B cell (primary cell): Measurements from ENCODE around the gene POMGNT1. TPM values are rescaled to one million over a fixed set of nuclear protein-coding genes. Genes with fewer than 3 reads are reported as not detected.

Source experiments
- ATAC-seq: fragments of 200-7000 bp; cut with Tn5 transposase; one replicate; pipeline ENCODE4 v1.10.0; 2021; ENCODE audit warnings: low read depth, mild to moderate bottlenecking, moderate number of reproducible peaks, moderate library complexity
- CTCF ChIA-PET: fragments of 350-600 bp; sonication (Branson Sonifier 250); formaldehyde crosslinking; loops from one replicate; lab custom pipeline; 2021; ENCODE audit warnings: antibody characterized with exemption, inconsistent platforms; lab: Charles Lee
- POLR2A ChIA-PET: fragments of 350-600 bp; sonication (Branson Sonifier 250); formaldehyde crosslinking; loops from one replicate; lab custom pipeline; 2021; ENCODE audit warnings: antibody characterized with exemption; lab: Charles Lee
- DNase-seq: peaks from one replicate; pipeline ENCODE4 v3.0.0; 2013
- H2AFZ ChIP-seq: 2 replicates; pipeline ENCODE4 v1.6.1; 2012; ENCODE audit warnings: mild to moderate bottlenecking, low read depth, low read length; ENCODE audit not compliant: insufficient read depth, poor library complexity, severe bottlenecking
- H3K27ac ChIP-seq, 2 donors: 1 replicate in 1 of 2; 2 replicates in 1 of 2; pipeline ENCODE4 v1.5.1; 2012 to 2013; ENCODE audit warnings: low read length in 2 of 2, mild to moderate bottlenecking in 2 of 2, moderate library complexity in 1 of 2
- H3K27me3 ChIP-seq, 4 experiments: fragments of 200-600 bp in 1 of 4; sonication (generic) in 1 of 4; replicated peaks in 1 of 4; 1 replicate in 2 of 4; 2 replicates in 2 of 4; pipeline versions ENCODE4 v1.6.1 to v1.7.0; 2013 to 2016; ENCODE audit warnings: low read length in 3 of 4, mild to moderate bottlenecking in 2 of 4, mixed read lengths in 1 of 4, moderate library complexity in 1 of 4; ENCODE audit not compliant: insufficient read depth in 4 of 4, control insufficient read depth in 3 of 4; ENCODE audit errors: control extremely low read depth in 1 of 4
- H3K36me3 ChIP-seq, 2 experiments: replicated peaks in 1 of 2; 1 replicate in 1 of 2; 2 replicates in 1 of 2; pipeline versions ENCODE4 v1.6.1 to v1.7.1; 2013; ENCODE audit warnings: low read length in 1 of 2; ENCODE audit not compliant: insufficient read depth in 2 of 2, control insufficient read depth in 1 of 2; ENCODE audit errors: control extremely low read depth in 1 of 2, extremely low read depth in 1 of 2
- H3K4me1 ChIP-seq, 2 donors: fragments of 200-600 bp in 1 of 2; sonication (generic) in 1 of 2; 1 replicate in 1 of 2; 2 replicates in 1 of 2; pipeline versions ENCODE4 v1.5.1 to v1.6.1; 2013 to 2017; ENCODE audit warnings: low read length in 2 of 2; ENCODE audit not compliant: control insufficient read depth in 2 of 2, insufficient read depth in 2 of 2
- H3K4me2 ChIP-seq: replicated peaks from 2 replicates; pipeline ENCODE3; 2012; ENCODE audit warnings: mild to moderate bottlenecking, low read depth, low read length; ENCODE audit not compliant: poor library complexity, severe bottlenecking
- H3K4me3 ChIP-seq, 5 experiments: fragments of 200-600 bp in 1 of 5; sonication (generic) in 1 of 5; 1 replicate in 3 of 5; 2 replicates in 2 of 5; pipeline versions ENCODE4 v1.5.1 to v1.7.0; 2011 to 2016; ENCODE audit warnings: low read length in 4 of 5, mild to moderate bottlenecking in 4 of 5, low read depth in 2 of 5, control low read depth in 1 of 5, moderate library complexity in 1 of 5; ENCODE audit not compliant: insufficient read depth in 1 of 5; ENCODE audit errors: control extremely low read depth in 1 of 5, extremely low read depth in 1 of 5
- H3K79me2 ChIP-seq: fragments of 200-600 bp; sonication (generic); one replicate; pipeline ENCODE4 v1.6.0; 2016; ENCODE audit warnings: low read length; ENCODE audit not compliant: control insufficient read depth, insufficient read depth
- H3K9ac ChIP-seq: fragments of 200-600 bp; sonication (generic); 2 replicates; pipeline ENCODE4 v1.6.1; 2017; ENCODE audit warnings: mild to moderate bottlenecking, low read length, moderate library complexity
- H3K9me3 ChIP-seq, 3 donors: one replicate each; pipeline versions ENCODE4 v1.6.1 to v1.7.1; 2013; ENCODE audit warnings: low read length in 2 of 3; ENCODE audit not compliant: control insufficient read depth in 2 of 3, insufficient read depth in 1 of 3; ENCODE audit errors: control extremely low read depth in 1 of 3
- H4K20me1 ChIP-seq: 2 replicates; pipeline ENCODE4 v1.6.0; 2012; ENCODE audit warnings: mild to moderate bottlenecking, low read length; ENCODE audit not compliant: insufficient read depth, control insufficient read depth, poor library complexity, severe bottlenecking
- H3K27ac Mint-ChIP-seq: one replicate; pipeline ENCODE4 v1.8.0; 2021; ENCODE audit warnings: mixed read lengths
- H3K27me3 Mint-ChIP-seq: one replicate; pipeline ENCODE4 v1.8.0; 2021; ENCODE audit warnings: mixed read lengths
- H3K4me1 Mint-ChIP-seq: one replicate; pipeline ENCODE4 v1.8.0; 2021; ENCODE audit warnings: mixed read lengths
- H3K4me3 Mint-ChIP-seq: one replicate; pipeline ENCODE4 v1.8.0; 2021; ENCODE audit warnings: mixed read lengths
- H3K9me3 Mint-ChIP-seq: one replicate; pipeline ENCODE4 v1.8.0; 2022; ENCODE audit warnings: mixed read lengths; ENCODE audit not compliant: insufficient read depth
- EZH2 ChIP-seq: IDR thresholded peaks from 2 replicates; pipeline ENCODE4 v1.6.1; 2012; ENCODE audit warnings: borderline replicate concordance, low read depth, mild to moderate bottlenecking, moderate library complexity, low read length; ENCODE audit not compliant: insufficient read depth, poor library complexity, severe bottlenecking
- WGBS: methylation state at CpG from one replicate; pipeline ENCODE4 v1.1.5; 2013; ENCODE audit warnings: missing lambda C conversion rate; ENCODE audit not compliant: insufficient coverage; 5-methylcytosine and 5-hydroxymethylcytosine counted together
- intact Hi-C: fragments of 100-400 bp; cut with micrococcal nuclease; formaldehyde crosslinking; loops from one replicate; pipeline ENCODE4 v1.10.0; 2022
- polyA plus RNA-seq: library from polyadenylated mRNA; depleted of rRNA; stranded (reverse); fragments of >200 nt; gene quantifications from 2 replicates; pipeline ENCODE4 v1.2.3, GENCODE V29; 2012
- total RNA-seq, 2 donors: library from RNA; stranded (reverse); fragments of 120-200 nt in 1 of 2; gene quantifications; 1 replicate in 1 of 2; 2 replicates in 1 of 2; pipeline versions ENCODE4 v1.2.3 to v1.2.4, GENCODE V29; 2013 to 2022
- TF ChIP-seq, protein P1 (sequence below): fragments of 200-600 bp; IDR thresholded peaks from one replicate; pipeline ENCODE4 v1.8.0; 2022; ENCODE audit warnings: antibody characterized with exemption, mild to moderate bottlenecking

POMGNT1 gene
- total and polyA plus RNA-seq, 2 donors (not counting 1 experiment from before 2014, with no cell fraction given): 32.6 to 51.0 TPM

DNA sequence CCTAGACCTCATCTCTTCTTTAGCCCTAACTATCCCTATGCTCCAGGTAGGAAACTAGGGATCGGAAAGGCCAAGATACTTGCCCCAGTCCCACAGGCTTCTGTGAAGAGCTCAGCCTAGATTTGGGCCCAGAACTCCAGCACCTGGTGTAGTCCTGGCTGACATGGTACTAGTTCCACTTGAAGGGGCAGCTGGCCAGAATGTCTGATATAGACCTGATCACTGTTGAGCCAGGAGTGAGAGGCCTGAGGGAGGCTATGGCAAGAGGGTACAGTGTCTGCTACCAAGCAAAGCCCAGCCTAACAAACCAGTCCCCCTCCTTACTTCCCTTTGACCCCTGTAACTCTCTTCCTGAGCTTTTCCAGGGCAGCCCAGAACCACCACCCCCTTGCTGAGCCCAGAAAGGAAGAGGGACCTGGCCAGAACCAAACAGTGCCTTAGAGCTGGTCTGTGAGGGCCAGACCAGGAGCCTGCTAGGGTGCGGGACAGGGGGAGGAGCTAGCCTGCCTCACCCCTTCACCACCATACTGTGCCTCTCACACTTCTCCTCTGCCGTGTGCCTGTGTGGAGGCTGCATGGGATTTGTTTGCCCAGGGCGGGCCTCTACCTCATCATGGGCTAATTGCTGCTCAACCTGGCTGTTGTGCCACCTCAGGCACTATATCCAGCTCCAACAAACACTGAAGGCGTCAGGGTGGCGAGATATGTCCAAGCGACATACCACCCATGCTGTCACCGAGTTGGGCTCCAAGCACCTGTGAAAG is 10.9 kb downstream of the POMGNT1 start:
- Histone ChIP-seq H3K27me3 (no peaks in the 10 kb centered on the region), H3K4me1 (peaks cover 7 to 10% of the 10 kb centered on the region in 2 donors), H3K27ac (no peak overlapping the region), H3K9ac (no peak overlapping the region), H3K9me3 (no peaks in the 10 kb centered on the region), H3K4me3 (no peak overlapping the region), H3K4me2 (no peak overlapping the region), H4K20me1 (no peaks in the 10 kb centered on the region), H3K36me3 (peaks cover 0 to 25% of the 10 kb centered on the region in 2 experiments), H3K79me2 (no peaks in the 10 kb centered on the region), H2AFZ (no peak overlapping the region)
- H3K4me1 Mint-ChIP-seq: peaks cover 13% of the 10 kb centered on the region
- WGBS: 98% methylated on average over 7 of the region's 8 CpGs
- no peak overlapping the region for H3K27ac Mint-ChIP-seq
- intact Hi-C loops: no loop called here
- ChIA-PET CTCF (interaction anchor here (1.3 kb wide), 1 partner anchor 150 kb away, joined by 3 read pairs; no protein-coding TSS in a partner anchor), POLR2A (interaction anchor here (0.6 kb wide), 1 partner anchor 123 kb away, joined by 3 read pairs; no protein-coding TSS in a partner anchor)
- no peak for ATAC-seq
- H3K27me3 Mint-ChIP-seq: no peaks in the 10 kb centered on the region
- DNase-seq: no peak
- H3K9me3 Mint-ChIP-seq: no peaks in the 10 kb centered on the region
- TF ChIP-seq EZH2: no peak
- TF ChIP-seq, protein P1, sequence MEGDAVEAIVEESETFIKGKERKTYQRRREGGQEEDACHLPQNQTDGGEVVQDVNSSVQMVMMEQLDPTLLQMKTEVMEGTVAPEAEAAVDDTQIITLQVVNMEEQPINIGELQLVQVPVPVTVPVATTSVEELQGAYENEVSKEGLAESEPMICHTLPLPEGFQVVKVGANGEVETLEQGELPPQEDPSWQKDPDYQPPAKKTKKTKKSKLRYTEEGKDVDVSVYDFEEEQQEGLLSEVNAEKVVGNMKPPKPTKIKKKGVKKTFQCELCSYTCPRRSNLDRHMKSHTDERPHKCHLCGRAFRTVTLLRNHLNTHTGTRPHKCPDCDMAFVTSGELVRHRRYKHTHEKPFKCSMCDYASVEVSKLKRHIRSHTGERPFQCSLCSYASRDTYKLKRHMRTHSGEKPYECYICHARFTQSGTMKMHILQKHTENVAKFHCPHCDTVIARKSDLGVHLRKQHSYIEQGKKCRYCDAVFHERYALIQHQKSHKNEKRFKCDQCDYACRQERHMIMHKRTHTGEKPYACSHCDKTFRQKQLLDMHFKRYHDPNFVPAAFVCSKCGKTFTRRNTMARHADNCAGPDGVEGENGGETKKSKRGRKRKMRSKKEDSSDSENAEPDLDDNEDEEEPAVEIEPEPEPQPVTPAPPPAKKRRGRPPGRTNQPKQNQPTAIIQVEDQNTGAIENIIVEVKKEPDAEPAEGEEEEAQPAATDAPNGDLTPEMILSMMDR: no peak
- no peak overlapping the region for H3K4me3 Mint-ChIP-seq

DNA sequence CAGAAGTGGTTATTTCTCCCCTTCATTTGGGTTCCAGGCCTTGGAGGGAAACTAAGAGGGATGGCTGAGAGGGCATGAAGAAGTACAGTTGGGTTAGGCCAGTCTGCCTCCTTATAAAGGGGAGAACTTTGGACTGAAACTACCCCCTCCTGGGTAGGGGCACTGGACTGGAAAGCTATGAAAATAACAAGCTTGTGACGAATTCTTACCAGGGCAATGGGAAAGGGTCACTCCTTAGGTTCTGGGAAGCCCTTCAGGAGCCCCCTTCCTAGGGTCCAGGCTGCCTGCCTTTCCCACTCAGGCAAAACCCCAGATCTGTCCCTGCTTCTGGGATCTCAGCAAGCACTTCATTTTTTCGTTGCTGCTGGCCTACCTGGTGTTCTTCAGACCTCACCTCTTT is 12.2 kb downstream of the POMGNT1 start:
- ChIA-PET POLR2A (no interaction called here), CTCF (no interaction called here)
- Mint-ChIP-seq H3K4me1 (peaks cover 13% of the 10 kb centered on the region), H3K27me3 (no peaks in the 10 kb centered on the region), H3K4me3 (no peak overlapping the region), H3K27ac (no peak overlapping the region), H3K9me3 (no peaks in the 10 kb centered on the region)
- DNase-seq: no peak
- intact Hi-C loops: no loop called here
- ATAC-seq: no peak
- Histone ChIP-seq H3K4me1 (peaks cover 7 to 10% of the 10 kb centered on the region in 2 donors), H4K20me1 (no peaks in the 10 kb centered on the region), H3K27ac (no peak overlapping the region), H3K9me3 (no peaks in the 10 kb centered on the region), H3K27me3 (no peaks in the 10 kb centered on the region), H3K4me3 (no peak overlapping the region), H2AFZ (no peak overlapping the region), H3K79me2 (no peaks in the 10 kb centered on the region), H3K9ac (no peak overlapping the region), H3K36me3 (peaks cover 0 to 16% of the 10 kb centered on the region in 2 experiments), H3K4me2 (no peak overlapping the region)
- WGBS: 50% methylated on average over 1 of the region's 2 CpGs
- TF ChIP-seq EZH2: no peak
- TF ChIP-seq, protein P1: no peak
